GM10248 (cell line): ENCODE measurements around the gene ACAP1.

Source experiments
- CTCF ChIA-PET: fragments of 300-600 bp; sonication (Branson Sonifier 250); formaldehyde crosslinking; extraction: SDS; loops from one replicate; lab custom pipeline; 2021; ENCODE audit warnings: antibody characterized with exemption; lab: Yijun Ruan, JAX
- POLR2A ChIA-PET: fragments of 350-650 bp; sonication (Branson Sonifier 250); formaldehyde crosslinking; extraction: SDS; loops from one replicate; lab custom pipeline; 2020; ENCODE audit warnings: antibody characterized with exemption; lab: Yijun Ruan, JAX
- DNase-seq: peaks from one replicate; pipeline ENCODE4 v3.0.0; 2012; ENCODE audit errors: extremely low spot score
- CTCF ChIP-seq: IDR thresholded peaks from 2 replicates; pipeline ENCODE4 v1.5.1; 2012; ENCODE audit warnings: mild to moderate bottlenecking, low read depth; ENCODE audit errors: extremely low read depth, missing control alignments, control extremely low read depth

ACAP1 gene

GRCh38 chr17:7346761-7347614, 10.7 kb downstream of the ACAP1 start:
- ChIA-PET POLR2A (no interaction called here), CTCF (interaction anchor here (0.7 to 8.1 kb wide), 5 partner anchors 9 to 66 kb away, joined by 3 to 62 read pairs (median 5); partner anchors contain the start of genes ACAP1 and SLC2A4)
- TF ChIP-seq CTCF: no peak
- DNase-seq: no peak

GRCh38 chr17:7347630-7348477, 11.5 kb downstream of the ACAP1 start:
- no peak for TF ChIP-seq CTCF
- no peak for DNase-seq
- POLR2A ChIA-PET: no interaction called here
- CTCF ChIA-PET: interaction anchor here (1.5 to 8.1 kb wide), 4 partner anchors 8 to 213 kb away, joined by 5 to 62 read pairs (median 6); partner anchors contain the start of gene ACAP1

- CTCF ChIA-PET: interaction anchor here (1.0 to 8.1 kb wide), 7 partner anchors 7 to 212 kb away, joined by 3 to 62 read pairs (median 5); partner anchors contain the start of genes ACAP1 and SLC2A4
- DNase-seq: no peak
- POLR2A ChIA-PET: interaction anchor here (0.7 to 1.6 kb wide), 2 partner anchors 12 to 19 kb away, joined by 3 to 4 read pairs; partner anchors contain the start of genes ACAP1 and NEURL4
- no peak for TF ChIP-seq CTCF
Observed at GRCh38 chr17:7348478-7349242, 12.3 kb downstream of the ACAP1 start.

GRCh38 chr17:7351665-7352502, 15.6 kb downstream of the ACAP1 start, which contains the start of gene KCTD11:
Gene KCTD11 (plus strand): TSS chr17:7352162.
- peak; percentile 95 for DNase-seq
- TF ChIP-seq CTCF: peak; percentile 57

GRCh38 chr17:7352503-7352889, 16.2 kb downstream of the ACAP1 start:
- no peak for DNase-seq
- ChIA-PET CTCF (interaction anchor here (0.7 to 8.1 kb wide), 6 partner anchors 16 to 225 kb away, joined by 3 to 62 read pairs (median 11); partner anchors contain the start of genes ACAP1, SENP3 and TNFSF13), POLR2A (no interaction called here)
- no peak for TF ChIP-seq CTCF

More at GRCh38 chr17:7351665-7352502, 15.6 kb downstream of the ACAP1 start, which contains the start of gene KCTD11:
- ChIA-PET CTCF (interaction anchor here (1.5 to 8.1 kb wide), 4 partner anchors 15 to 208 kb away, joined by 3 to 62 read pairs (median 31); partner anchors contain the start of genes ACAP1, SENP3 and TNFSF13), POLR2A (interaction anchor here (1.0 kb wide), 1 partner anchor 52 kb away, joined by 6 read pairs; the partner anchor contains the start of gene TMEM256)
